HG02970 (cell line): ENCODE measurements around the gene ARHGAP21.
"Not testable (repeated sequence)": the region's sequence is repeated elsewhere in the genome, so short reads cannot be mapped to it uniquely, and the experiment has no call there.

Experiments
- ATAC-seq: cut with Tn5 transposase; IDR thresholded peaks from one replicate; pipeline ENCODE4 v1.9.1; 2021; ENCODE audit warnings: mild to moderate bottlenecking, moderate library complexity, moderate number of reproducible peaks; ENCODE audit not compliant: unreplicated experiment, low FRiP score

ARHGAP21 gene

GRCh38 chr10:24643679-24644209 is 79.9 kb downstream of the ARHGAP21 start:
- ATAC-seq, result peak; percentile 16

GRCh38 chr10:24642921-24643678 is 80.6 kb downstream of the ARHGAP21 start:
- peak; percentile 70 for ATAC-seq

- ATAC-seq, result no peak
These were observed 84.6 kb downstream of the ARHGAP21 start for GRCh38 chr10:24639124-24639523.

GRCh38 chr10:24625778-24626177 is 97.9 kb downstream of the ARHGAP21 start:
- ATAC-seq, result no peak

- no peak for ATAC-seq
These were observed 100.3 kb downstream of the ARHGAP21 start for GRCh38 chr10:24623383-24623782.

- ATAC-seq, result no peak
These were observed 100.8 kb downstream of the ARHGAP21 start for GRCh38 chr10:24622781-24623301.

GRCh38 chr10:24621035-24621795 is 102.5 kb downstream of the ARHGAP21 start:
- not testable (repeated sequence) for ATAC-seq

GRCh38 chr10:24619994-24620310 is 103.7 kb downstream of the ARHGAP21 start:
- not testable (repeated sequence) for ATAC-seq

- not testable (repeated sequence) for ATAC-seq
These were observed 104.2 kb downstream of the ARHGAP21 start for GRCh38 chr10:24619291-24619993.

- no peak for ATAC-seq
These were observed 105.3 kb downstream of the ARHGAP21 start for GRCh38 chr10:24618401-24618800.

- ATAC-seq, result no peak
These were observed 105.8 kb downstream of the ARHGAP21 start for GRCh38 chr10:24617771-24618396.

- no peak for ATAC-seq
These were observed 107.2 kb downstream of the ARHGAP21 start for GRCh38 chr10:24616536-24616935.

- no peak for ATAC-seq
These were observed 117.7 kb downstream of the ARHGAP21 start for GRCh38 chr10:24606021-24606420.

- no peak for ATAC-seq
These were observed 118.5 kb downstream of the ARHGAP21 start for GRCh38 chr10:24605141-24605540.

- ATAC-seq, result no peak
These were observed 120.4 kb downstream of the ARHGAP21 start for GRCh38 chr10:24603333-24603732.

GRCh38 chr10:24597961-24598360 is 125.7 kb downstream of the ARHGAP21 start:
- ATAC-seq, result no peak

GRCh38 chr10:24597426-24597825 is 126.3 kb downstream of the ARHGAP21 start:
- no peak for ATAC-seq

- ATAC-seq, result no peak
These were observed 127.3 kb downstream of the ARHGAP21 start for GRCh38 chr10:24596217-24596930.

GRCh38 chr10:24590697-24591457 is 132.8 kb downstream of the ARHGAP21 start:
- ATAC-seq, result no peak
